Choroid plexus epithelial cell (primary cell): ENCODE results near the gene RNLS.

Experiments used
- DNase-seq: peaks from one replicate; pipeline ENCODE4 v3.0.0-alpha.2; 2010; ENCODE audit warnings: low read depth
- H3K4me3 ChIP-seq: 2 replicates; pipeline ENCODE4 v1.5.1; 2011; ENCODE audit warnings: low read depth, mild to moderate bottlenecking, control low read depth, low read length, moderate library complexity
- TF ChIP-seq, protein P1 (sequence below): conservative IDR thresholded peaks from 2 replicates; pipeline ENCODE4 v1.5.1; 2011; ENCODE audit warnings: low read depth, mild to moderate bottlenecking, control low read depth, inconsistent platforms, low read length, moderate library complexity

Gene RNLS

DNA sequence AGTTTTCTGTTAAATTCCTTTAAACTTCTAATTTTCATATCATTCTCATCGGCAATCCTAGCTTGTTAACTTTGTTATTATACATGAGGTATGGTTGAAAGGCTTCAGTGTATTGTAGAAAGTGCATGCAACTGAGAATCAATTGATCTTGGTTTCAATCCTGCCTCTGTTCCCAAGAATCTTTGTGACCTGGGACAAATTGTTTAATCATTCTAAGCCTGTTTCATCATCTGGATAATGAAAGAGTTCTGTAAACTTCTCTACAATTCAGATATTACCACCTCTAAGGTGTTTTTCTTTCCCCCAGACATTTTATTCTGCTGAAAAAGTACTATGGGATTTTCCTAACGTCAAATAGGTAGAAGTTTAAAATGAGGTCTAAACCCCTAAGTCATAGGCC, 179.0 kb downstream of the RNLS start:
- TF ChIP-seq, protein P1, sequence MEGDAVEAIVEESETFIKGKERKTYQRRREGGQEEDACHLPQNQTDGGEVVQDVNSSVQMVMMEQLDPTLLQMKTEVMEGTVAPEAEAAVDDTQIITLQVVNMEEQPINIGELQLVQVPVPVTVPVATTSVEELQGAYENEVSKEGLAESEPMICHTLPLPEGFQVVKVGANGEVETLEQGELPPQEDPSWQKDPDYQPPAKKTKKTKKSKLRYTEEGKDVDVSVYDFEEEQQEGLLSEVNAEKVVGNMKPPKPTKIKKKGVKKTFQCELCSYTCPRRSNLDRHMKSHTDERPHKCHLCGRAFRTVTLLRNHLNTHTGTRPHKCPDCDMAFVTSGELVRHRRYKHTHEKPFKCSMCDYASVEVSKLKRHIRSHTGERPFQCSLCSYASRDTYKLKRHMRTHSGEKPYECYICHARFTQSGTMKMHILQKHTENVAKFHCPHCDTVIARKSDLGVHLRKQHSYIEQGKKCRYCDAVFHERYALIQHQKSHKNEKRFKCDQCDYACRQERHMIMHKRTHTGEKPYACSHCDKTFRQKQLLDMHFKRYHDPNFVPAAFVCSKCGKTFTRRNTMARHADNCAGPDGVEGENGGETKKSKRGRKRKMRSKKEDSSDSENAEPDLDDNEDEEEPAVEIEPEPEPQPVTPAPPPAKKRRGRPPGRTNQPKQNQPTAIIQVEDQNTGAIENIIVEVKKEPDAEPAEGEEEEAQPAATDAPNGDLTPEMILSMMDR = no peak
- DNase-seq = no peak
- H3K4me3 ChIP-seq = no peak overlapping the region

- TF ChIP-seq, protein P1 = peak; percentile 60
- no peak overlapping the region for H3K4me3 ChIP-seq
- peak; percentile 72 for DNase-seq
Observed at GRCh38 chr10:88401671-88402347, 181.3 kb downstream of the RNLS start.

- TF ChIP-seq, protein P1 = no peak
- H3K4me3 ChIP-seq = no peak overlapping the region
- no peak for DNase-seq
Observed at GRCh38 chr10:88399240-88399639, 183.9 kb downstream of the RNLS start.

GRCh38 chr10:88395677-88396076, 187.4 kb downstream of the RNLS start:
- DNase-seq = peak; percentile 36
- H3K4me3 ChIP-seq = no peak overlapping the region
- TF ChIP-seq, protein P1 = no peak

GRCh38 chr10:88392222-88392621, 190.9 kb downstream of the RNLS start:
- TF ChIP-seq, protein P1 = no peak
- no peak for DNase-seq
- no peak overlapping the region for H3K4me3 ChIP-seq

DNA sequence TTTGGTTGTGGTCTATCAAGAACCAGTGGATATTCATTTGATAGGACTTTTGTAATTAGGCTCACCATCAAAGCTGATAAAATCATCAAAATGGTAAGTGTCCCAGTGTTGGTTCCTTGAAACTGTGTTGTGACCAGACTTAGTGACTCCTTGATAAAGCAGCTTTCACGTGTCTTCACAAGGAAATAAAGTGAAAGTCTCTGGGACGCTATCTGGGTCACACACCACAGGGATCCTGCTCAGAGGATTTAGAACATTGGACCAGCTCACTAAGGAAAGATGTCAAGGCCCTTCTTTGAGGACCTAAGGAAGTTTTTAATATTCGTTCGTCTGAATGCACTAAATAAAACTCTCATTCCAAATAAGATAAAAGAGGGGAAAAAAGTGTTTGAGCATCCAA, 193.1 kb downstream of the RNLS start:
- TF ChIP-seq, protein P1 = no peak
- H3K4me3 ChIP-seq = no peak overlapping the region

GRCh38 chr10:88389456-88389855, 193.7 kb downstream of the RNLS start:
- no peak overlapping the region for H3K4me3 ChIP-seq
- TF ChIP-seq, protein P1 = peak; percentile 65
- peak; percentile 84 for DNase-seq

More for the DNA sequence above, 193.1 kb downstream of the RNLS start:
- DNase-seq = no peak
